GM21825 (cell line): Measurements from ENCODE around the gene IGFBP7.
"Not testable (repeated sequence)": the region's sequence is repeated elsewhere in the genome, so short reads cannot be mapped to it uniquely, and the experiment has no call there.

ENCODE experiments used
- ATAC-seq: cut with Tn5 transposase; IDR thresholded peaks from one replicate; pipeline ENCODE4 v1.9.1; 2021; ENCODE audit warnings: mild to moderate bottlenecking, moderate library complexity; ENCODE audit not compliant: unreplicated experiment

Gene IGFBP7

DNA sequence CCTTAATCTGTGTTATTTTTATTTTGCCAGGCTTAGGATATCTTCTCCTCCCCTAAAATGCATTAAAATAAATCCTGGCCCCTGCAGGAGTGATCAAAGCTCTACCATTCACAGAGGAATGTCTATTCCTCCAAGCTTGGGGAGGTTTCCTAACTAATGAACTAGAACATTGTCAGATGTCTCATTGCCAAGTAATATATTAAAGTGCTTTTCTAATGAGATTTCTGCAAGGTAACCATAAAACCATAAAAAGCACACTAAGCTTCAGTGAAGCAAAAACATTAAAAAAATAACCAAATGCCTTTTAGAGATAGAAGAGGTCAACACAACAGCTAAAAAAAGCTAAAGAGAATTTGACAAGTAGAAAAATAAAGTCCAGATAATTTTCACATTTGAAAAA is 34.8 kb downstream of the IGFBP7 start:
- no peak for ATAC-seq

GRCh38 chr4:57074744-57075143 is 35.4 kb downstream of the IGFBP7 start:
- ATAC-seq, result no peak

DNA sequence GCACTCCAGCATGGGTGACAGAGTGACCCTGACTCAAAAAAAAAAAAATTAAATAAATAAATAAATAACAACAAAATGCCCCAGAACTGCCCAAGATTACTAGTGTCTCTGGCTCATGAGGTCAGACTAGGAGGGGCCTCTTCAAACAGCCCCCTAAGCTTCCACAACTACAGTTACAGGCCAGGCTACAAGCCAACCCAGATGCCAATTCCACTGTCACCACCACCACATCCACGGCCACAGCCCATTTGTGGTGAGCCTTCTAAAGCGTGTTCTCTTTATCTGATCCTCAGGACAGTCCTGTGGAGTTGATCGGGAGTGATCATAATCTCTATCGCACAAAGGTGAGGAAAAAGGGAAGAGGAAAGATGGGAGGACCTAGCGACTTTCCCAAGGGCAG is 36.6 kb downstream of the IGFBP7 start:
- no peak for ATAC-seq

DNA sequence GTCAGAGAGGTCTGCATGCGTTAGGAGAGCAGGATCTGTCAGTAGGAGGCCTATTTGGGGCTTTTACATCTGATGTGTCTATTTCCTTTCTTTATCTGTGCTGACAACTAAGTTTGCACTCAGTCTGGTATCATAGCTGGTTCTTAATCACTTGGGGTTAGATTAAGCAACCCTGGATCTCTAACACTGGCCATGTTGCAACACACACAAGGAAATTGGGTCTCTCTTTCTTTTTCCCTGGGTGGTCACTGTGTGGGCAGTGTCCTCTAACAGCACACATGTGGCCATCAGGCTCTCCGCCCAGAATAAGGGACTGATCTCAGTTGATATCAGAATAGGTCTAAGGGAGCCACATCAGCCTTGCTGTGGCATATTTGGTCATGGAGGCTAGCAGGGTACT is 38.9 kb downstream of the IGFBP7 start:
- ATAC-seq, result no peak

DNA sequence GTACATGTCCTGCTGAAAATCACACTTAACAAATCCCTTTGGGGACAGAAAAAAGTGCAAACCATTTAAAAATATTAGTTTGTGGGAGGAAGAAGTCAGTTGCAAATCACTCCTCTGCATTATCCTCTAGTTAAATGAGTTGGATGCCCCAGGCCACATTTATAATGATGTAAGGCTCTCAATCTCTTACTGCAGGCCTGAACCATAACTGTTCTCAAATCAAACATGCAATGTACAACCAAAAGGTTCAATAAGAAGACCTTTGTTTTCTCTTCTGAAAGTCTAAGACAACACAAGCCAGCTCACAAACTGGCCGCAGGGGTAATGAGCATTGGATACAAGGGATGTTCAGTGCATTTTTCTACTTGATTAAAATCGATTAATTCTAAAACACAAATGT is 39.7 kb downstream of the IGFBP7 start:
- ATAC-seq, result no peak

GRCh38 chr4:57068237-57068981 is 41.8 kb downstream of the IGFBP7 start:
- no peak for ATAC-seq

- no peak for ATAC-seq
These were observed 44.3 kb downstream of the IGFBP7 start for GRCh38 chr4:57065730-57066482.

DNA sequence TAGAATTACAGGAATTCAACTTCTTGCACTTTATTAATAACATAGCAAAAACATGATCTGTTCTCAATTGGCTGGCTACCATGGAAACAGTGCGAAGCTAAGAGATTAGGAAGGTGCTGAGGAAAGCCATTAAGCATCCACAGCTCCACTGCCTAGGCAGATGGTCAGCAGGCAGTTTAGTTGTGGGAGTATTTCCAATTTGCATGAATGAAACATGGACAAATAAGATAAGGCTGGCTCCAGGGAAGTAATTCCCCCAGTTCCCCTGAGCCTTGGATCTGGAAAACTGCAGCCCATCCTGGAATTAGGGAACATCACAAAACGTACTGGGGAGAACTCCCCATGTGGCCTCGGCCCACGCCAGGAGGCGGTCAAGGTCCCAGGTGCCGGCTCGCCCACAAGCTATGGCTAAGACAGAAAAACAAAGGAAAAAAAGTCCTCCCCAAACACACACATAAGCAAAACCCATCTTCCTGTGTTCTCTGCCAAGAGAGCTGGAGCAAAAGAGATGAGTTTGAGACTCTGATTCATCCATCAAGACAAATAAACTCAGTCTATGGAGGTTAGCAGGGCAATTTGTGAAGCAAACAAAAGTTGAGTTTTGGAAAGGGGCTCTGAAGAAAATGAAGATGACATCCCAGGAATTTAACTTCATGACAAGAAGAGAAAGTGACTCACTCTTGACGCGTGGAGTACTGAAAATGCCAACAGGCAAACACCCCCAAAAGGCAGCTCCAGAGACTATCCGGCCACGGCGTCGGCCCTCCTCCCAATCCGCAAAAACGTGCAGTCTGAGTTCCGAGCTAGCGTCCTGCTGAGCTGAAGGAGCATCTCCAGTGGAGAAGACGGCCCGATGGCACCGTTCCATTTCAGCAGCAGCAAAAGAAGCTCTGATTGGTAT is 45.1 kb downstream of the IGFBP7 start:
- ATAC-seq, result no peak

- ATAC-seq, result no peak
These were observed 46.1 kb downstream of the IGFBP7 start for GRCh38 chr4:57064120-57064519.

GRCh38 chr4:57063518-57063917 is 46.7 kb downstream of the IGFBP7 start:
- ATAC-seq, result no peak

GRCh38 chr4:57061395-57061794 is 48.8 kb downstream of the IGFBP7 start:
- ATAC-seq, result no peak

GRCh38 chr4:57060717-57061067 is 49.5 kb downstream of the IGFBP7 start:
- ATAC-seq, result not testable (repeated sequence)

- no peak for ATAC-seq
These were observed 50.1 kb downstream of the IGFBP7 start for GRCh38 chr4:57059890-57060716.

- ATAC-seq, result no peak
These were observed 54.3 kb downstream of the IGFBP7 start for GRCh38 chr4:57055886-57056285.

GRCh38 chr4:57053508-57053907 is 56.7 kb downstream of the IGFBP7 start:
- ATAC-seq, result no peak

GRCh38 chr4:57051524-57051923 is 58.7 kb downstream of the IGFBP7 start:
- ATAC-seq, result no peak

DNA sequence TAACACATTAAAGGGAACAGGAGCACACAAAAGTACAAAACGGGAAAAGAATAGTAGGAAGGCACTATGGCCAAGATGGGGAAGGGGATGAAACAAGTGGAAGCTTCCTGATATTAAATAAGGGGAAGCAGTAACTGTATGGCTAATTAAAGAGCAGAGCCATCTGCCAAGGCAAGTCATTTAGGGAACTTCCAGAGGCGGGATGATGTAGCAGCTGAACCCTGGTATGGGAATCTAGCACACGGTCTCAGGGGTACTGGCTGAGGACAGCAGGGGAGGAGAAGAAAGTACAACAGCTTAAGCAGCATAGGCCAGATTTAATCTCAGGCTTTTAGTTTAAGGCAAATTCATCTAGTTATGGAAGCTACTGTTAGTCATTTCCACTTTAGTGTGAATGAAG is 59.1 kb downstream of the IGFBP7 start:
- no peak for ATAC-seq

GRCh38 chr4:57048590-57049304 is 61.4 kb downstream of the IGFBP7 start:
- no peak for ATAC-seq

GRCh38 chr4:57047046-57047445 is 63.1 kb downstream of the IGFBP7 start:
- ATAC-seq, result not testable (repeated sequence)

- ATAC-seq, result no peak
These were observed 65.2 kb downstream of the IGFBP7 start for GRCh38 chr4:57044996-57045395.
